MM.1S (cell line): Measurements from ENCODE around the gene FIBP.

Experiments used
- EZH2 ChIP-seq: fragments of 300-600 bp; sonication (generic); optimal IDR thresholded peaks from 2 replicates; pipeline ENCODE3; 2017; ENCODE audit warnings: low read depth, mild to moderate bottlenecking, antibody characterized with exemption, low read length, mixed read lengths
- EZH2phosphoT487 ChIP-seq: fragments of 300-600 bp; sonication (generic); IDR thresholded peaks from 2 replicates; pipeline ENCODE4 v1.6.1; 2018; ENCODE audit warnings: antibody characterized with exemption, low read length
- TF ChIP-seq, protein P1 (sequence below): fragments of 300-600 bp; sonication (generic); IDR thresholded peaks from 2 replicates; pipeline ENCODE4 v1.5.1; 2016; ENCODE audit warnings: antibody characterized with exemption, low read length, mixed read lengths

GRCh38 chr11:65919573-65920371 lies 31.5 kb upstream of the FIBP start:
- TF ChIP-seq, protein P1, sequence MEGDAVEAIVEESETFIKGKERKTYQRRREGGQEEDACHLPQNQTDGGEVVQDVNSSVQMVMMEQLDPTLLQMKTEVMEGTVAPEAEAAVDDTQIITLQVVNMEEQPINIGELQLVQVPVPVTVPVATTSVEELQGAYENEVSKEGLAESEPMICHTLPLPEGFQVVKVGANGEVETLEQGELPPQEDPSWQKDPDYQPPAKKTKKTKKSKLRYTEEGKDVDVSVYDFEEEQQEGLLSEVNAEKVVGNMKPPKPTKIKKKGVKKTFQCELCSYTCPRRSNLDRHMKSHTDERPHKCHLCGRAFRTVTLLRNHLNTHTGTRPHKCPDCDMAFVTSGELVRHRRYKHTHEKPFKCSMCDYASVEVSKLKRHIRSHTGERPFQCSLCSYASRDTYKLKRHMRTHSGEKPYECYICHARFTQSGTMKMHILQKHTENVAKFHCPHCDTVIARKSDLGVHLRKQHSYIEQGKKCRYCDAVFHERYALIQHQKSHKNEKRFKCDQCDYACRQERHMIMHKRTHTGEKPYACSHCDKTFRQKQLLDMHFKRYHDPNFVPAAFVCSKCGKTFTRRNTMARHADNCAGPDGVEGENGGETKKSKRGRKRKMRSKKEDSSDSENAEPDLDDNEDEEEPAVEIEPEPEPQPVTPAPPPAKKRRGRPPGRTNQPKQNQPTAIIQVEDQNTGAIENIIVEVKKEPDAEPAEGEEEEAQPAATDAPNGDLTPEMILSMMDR, result no peak
- TF ChIP-seq EZH2 (no peak), EZH2phosphoT487 (no peak)
